ENCODE data around the gene PIM2. TPM values are rescaled to one million over a fixed set of nuclear protein-coding genes. Genes with fewer than 3 reads are reported as not detected.

Gene PIM2
- total and polyA plus RNA-seq, 9 of the 15 experiments (the other 6 are each of a cell fraction or from before 2014, with no cell fraction given) = 67.6 to 191 (median 108) TPM

DNA sequence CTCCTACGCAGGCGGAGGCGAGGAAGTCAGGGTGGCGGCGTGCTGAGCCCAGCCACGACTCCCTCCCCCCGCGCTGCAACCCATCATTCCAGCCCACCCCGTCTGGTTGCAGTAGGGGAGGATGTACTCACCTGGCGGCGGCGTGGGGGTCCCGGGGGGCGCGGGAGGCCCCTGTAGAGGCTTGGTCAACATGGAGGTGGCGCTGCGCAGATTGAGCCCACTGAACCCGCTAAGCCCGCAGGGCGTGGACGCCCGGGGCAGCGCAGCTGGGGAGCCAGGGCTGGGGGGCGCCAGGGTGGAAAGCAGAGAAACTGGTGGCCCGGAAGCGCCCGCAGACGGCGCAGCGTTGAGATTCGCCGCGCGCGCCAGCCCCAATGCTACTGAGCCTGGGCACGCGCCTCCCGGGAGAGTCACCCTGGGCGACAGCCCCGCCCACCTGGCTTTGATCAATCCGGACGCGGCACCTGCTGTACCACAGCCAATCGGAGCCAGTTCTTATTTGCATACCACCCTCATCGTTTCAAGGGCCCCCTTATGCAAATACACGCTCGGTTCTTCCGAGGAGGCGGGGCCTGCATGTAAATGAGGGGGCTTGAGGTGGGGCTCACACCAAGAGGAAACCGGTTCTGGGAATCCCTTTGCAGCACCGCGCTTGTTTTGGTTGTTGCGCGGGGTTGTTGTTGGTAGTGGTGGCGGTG is at the start of gene PIM2 (continued):
- TF ChIP-seq, protein P1, sequence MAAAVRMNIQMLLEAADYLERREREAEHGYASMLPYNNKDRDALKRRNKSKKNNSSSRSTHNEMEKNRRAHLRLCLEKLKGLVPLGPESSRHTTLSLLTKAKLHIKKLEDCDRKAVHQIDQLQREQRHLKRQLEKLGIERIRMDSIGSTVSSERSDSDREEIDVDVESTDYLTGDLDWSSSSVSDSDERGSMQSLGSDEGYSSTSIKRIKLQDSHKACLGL (CRISPR knock-in tag; IDR thresholded peaks at IDR 0.05; ENCODE audit: borderline replicate concordance, poor library complexity, severe bottlenecking) = peak; percentile 48
- TF ChIP-seq, protein P2, sequence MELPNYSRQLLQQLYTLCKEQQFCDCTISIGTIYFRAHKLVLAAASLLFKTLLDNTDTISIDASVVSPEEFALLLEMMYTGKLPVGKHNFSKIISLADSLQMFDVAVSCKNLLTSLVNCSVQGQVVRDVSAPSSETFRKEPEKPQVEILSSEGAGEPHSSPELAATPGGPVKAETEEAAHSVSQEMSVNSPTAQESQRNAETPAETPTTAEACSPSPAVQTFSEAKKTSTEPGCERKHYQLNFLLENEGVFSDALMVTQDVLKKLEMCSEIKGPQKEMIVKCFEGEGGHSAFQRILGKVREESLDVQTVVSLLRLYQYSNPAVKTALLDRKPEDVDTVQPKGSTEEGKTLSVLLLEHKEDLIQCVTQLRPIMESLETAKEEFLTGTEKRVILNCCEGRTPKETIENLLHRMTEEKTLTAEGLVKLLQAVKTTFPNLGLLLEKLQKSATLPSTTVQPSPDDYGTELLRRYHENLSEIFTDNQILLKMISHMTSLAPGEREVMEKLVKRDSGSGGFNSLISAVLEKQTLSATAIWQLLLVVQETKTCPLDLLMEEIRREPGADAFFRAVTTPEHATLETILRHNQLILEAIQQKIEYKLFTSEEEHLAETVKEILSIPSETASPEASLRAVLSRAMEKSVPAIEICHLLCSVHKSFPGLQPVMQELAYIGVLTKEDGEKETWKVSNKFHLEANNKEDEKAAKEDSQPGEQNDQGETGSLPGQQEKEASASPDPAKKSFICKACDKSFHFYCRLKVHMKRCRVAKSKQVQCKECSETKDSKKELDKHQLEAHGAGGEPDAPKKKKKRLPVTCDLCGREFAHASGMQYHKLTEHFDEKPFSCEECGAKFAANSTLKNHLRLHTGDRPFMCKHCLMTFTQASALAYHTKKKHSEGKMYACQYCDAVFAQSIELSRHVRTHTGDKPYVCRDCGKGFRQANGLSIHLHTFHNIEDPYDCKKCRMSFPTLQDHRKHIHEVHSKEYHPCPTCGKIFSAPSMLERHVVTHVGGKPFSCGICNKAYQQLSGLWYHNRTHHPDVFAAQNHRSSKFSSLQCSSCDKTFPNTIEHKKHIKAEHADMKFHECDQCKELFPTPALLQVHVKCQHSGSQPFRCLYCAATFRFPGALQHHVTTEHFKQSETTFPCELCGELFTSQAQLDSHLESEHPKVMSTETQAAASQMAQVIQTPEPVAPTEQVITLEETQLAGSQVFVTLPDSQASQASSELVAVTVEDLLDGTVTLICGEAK (IDR thresholded peaks at IDR 0.05) = no peak; the same call in 1 of the 2 replicates
- TF ChIP-seq, protein P2 (CRISPR knock-in tag; IDR thresholded peaks at IDR 0.05) = no peak
- no peak for TF ChIP-seq SRSF9 (IDR thresholded peaks at IDR 0.05; ENCODE audit: borderline replicate concordance, low read depth, low read length)
- TF ChIP-seq ELF2 (CRISPR knock-in tag; IDR thresholded peaks at IDR 0.05) = peak; percentile 62; the same call in 1 of the 2 replicates
- TF ChIP-seq ZNF785 (CRISPR knock-in tag; IDR thresholded peaks at IDR 0.05) = no peak
- TF ChIP-seq CHCHD3 (CRISPR knock-in tag; IDR thresholded peaks at IDR 0.05) = 0 out of 2 replicates have a peak, but pooled peaks have one; percentile 26
- no peak for TF ChIP-seq PTRF (tag; IDR thresholded peaks at IDR 0.05)
- TF ChIP-seq GTF2E2 (tag; IDR thresholded peaks at IDR 0.05) = peak; percentile 90; the same call in 1 of the 2 replicates
- no peak for TF ChIP-seq SNRNP70 (optimal IDR thresholded peaks at IDR 0.05; ENCODE audit: low read depth, low read length)
- TF ChIP-seq HCFC1 (IDR thresholded peaks at IDR 0.05; ENCODE audit: low read depth, low read length) = no peak
- no peak for TF ChIP-seq LARP7 (IDR thresholded peaks at IDR 0.05)
- TF ChIP-seq MAZ (CRISPR knock-in tag; conservative IDR thresholded peaks at IDR 0.05 in 1 of 2, IDR thresholded peaks at IDR 0.05 in 1 of 2) = peak in 1 of 2 experiments; percentile 55; a peak in 1 of 4 replicates
- TF ChIP-seq KLF6 (CRISPR knock-in tag; IDR thresholded peaks at IDR 0.05; ENCODE audit: borderline replicate concordance) = no peak
- no peak for TF ChIP-seq WHSC1 (IDR thresholded peaks at IDR 0.05; ENCODE audit: low read length)
- no peak for TF ChIP-seq RFX5 (IDR thresholded peaks at IDR 0.05; ENCODE audit: low read depth, low read length)
- TF ChIP-seq, protein P3, sequence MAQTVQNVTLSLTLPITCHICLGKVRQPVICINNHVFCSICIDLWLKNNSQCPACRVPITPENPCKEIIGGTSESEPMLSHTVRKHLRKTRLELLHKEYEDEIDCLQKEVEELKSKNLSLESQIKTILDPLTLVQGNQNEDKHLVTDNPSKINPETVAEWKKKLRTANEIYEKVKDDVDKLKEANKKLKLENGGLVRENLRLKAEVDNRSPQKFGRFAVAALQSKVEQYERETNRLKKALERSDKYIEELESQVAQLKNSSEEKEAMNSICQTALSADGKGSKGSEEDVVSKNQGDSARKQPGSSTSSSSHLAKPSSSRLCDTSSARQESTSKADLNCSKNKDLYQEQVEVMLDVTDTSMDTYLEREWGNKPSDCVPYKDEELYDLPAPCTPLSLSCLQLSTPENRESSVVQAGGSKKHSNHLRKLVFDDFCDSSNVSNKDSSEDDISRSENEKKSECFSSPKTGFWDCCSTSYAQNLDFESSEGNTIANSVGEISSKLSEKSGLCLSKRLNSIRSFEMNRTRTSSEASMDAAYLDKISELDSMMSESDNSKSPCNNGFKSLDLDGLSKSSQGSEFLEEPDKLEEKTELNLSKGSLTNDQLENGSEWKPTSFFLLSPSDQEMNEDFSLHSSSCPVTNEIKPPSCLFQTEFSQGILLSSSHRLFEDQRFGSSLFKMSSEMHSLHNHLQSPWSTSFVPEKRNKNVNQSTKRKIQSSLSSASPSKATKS (CRISPR knock-in tag; IDR thresholded peaks at IDR 0.05) = no peak

All from K562 (cell line).